ENCODE data around the gene UBE2G2. TPM values are rescaled to one million over a fixed set of nuclear protein-coding genes. Genes with fewer than 3 reads are reported as not detected.

UBE2G2 gene
- total RNA-seq, 1 experiment from 2014 or later = 121 TPM

DNA sequence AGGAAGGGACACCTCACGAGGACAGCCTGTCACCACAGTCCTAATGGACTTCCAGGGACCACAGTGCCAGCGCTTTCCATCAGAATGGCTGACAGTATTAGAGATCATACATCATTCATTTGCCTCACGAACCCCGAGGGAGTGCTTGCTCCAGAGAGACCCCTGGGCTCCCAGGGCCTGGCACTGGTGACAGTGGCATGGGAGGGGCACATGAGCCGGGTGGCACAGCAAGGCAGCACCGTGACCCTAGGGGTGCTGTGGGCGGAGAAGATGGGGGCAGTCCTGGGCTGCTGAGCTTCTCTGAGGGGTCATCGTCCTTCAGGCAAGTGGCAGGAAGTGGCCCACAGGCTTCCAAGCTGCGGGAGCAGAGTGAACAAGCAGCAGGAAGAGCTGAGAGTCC, 73.9 kb downstream of the UBE2G2 start:
- Histone ChIP-seq H3K23ac (ENCODE audit: insufficient read length, low read depth, low read length) (no peak overlapping the region), H3K14ac (ENCODE audit: insufficient read depth, low read length) (no peak overlapping the region), H2AFZ (ENCODE audit: low read length) (no peak overlapping the region), H2BK20ac (ENCODE audit: low read depth, low read length, poor library complexity, severe bottlenecking) (no peak overlapping the region), H3K23me2 (ENCODE audit: insufficient read length, low read depth, low read length, poor library complexity, severe bottlenecking) (peaks cover 3% of the 10 kb centered on the region), H3K4me1 (ENCODE audit: insufficient read depth, low read length) (no peaks in the 10 kb centered on the region), H2BK12ac (ENCODE audit: insufficient read length, low read depth, low read length) (no peak overlapping the region), H3K9me3 (ENCODE audit: control insufficient read depth, low read depth, low read length) (no peaks in the 10 kb centered on the region), H3K79me2 (ENCODE audit: insufficient read depth, low read length) (no peaks in the 10 kb centered on the region), H3K79me1 (ENCODE audit: insufficient read depth, low read depth, low read length, poor library complexity, severe bottlenecking) (no peaks in the 10 kb centered on the region), H3K4ac (ENCODE audit: low read depth, low read length) (no peak overlapping the region), H2BK15ac (ENCODE audit: low read depth, low read length) (no peak overlapping the region), H3K27ac (ENCODE audit: insufficient read length, low read depth, low read length) (no peak overlapping the region), H3K56ac (ENCODE audit: insufficient read length, low read depth, low read length) (no peak overlapping the region), H3K18ac (ENCODE audit: insufficient read length, low read depth, low read length) (no peak overlapping the region), H2BK120ac (ENCODE audit: low read depth, low read length, poor library complexity, severe bottlenecking) (no peak overlapping the region), H3K4me2 (ENCODE audit: insufficient read depth, insufficient read length, low read length) (no peak overlapping the region), H4K8ac (replicated peaks; ENCODE audit: insufficient read length, low read depth, low read length) (no peak overlapping the region), H4K91ac (ENCODE audit: insufficient read length, low read depth, low read length) (no peak overlapping the region), H2AK5ac (ENCODE audit: insufficient read length, low read length) (no peak overlapping the region), H3K9ac (ENCODE audit: extremely low read depth, insufficient read length, low read length) (no peak overlapping the region), H3T11ph (ENCODE audit: low read length) (no peak overlapping the region), H4K20me1 (ENCODE audit: control insufficient read depth, insufficient read depth, insufficient read length) (no peaks in the 10 kb centered on the region), H3K27me3 (ENCODE audit: insufficient read depth, low read length) (no peaks in the 10 kb centered on the region; the same call in 1 of the 2 replicates), H2BK5ac (ENCODE audit: insufficient read length, low read length) (no peak overlapping the region), H4K5ac (ENCODE audit: insufficient read length, low read depth, low read length) (no peak overlapping the region)
- TF ChIP-seq, protein P1, sequence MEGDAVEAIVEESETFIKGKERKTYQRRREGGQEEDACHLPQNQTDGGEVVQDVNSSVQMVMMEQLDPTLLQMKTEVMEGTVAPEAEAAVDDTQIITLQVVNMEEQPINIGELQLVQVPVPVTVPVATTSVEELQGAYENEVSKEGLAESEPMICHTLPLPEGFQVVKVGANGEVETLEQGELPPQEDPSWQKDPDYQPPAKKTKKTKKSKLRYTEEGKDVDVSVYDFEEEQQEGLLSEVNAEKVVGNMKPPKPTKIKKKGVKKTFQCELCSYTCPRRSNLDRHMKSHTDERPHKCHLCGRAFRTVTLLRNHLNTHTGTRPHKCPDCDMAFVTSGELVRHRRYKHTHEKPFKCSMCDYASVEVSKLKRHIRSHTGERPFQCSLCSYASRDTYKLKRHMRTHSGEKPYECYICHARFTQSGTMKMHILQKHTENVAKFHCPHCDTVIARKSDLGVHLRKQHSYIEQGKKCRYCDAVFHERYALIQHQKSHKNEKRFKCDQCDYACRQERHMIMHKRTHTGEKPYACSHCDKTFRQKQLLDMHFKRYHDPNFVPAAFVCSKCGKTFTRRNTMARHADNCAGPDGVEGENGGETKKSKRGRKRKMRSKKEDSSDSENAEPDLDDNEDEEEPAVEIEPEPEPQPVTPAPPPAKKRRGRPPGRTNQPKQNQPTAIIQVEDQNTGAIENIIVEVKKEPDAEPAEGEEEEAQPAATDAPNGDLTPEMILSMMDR (conservative IDR thresholded peaks at IDR 0.05) = no peak
- H3K36me3 Mint-ChIP-seq (ENCODE audit: insufficient read depth in 1 of 3, low read depth in 3 of 3) = peaks cover 0 to 10% (median 0%) of the 10 kb centered on the region in 3 experiments; a peak in 1 of 7 replicates
- WGBS (ENCODE audit: extremely low coverage, insufficient read length, low lambda C conversion rate) = no CpG with 5 or more reads among the region's 9 CpGs
- H3K27ac Mint-ChIP-seq = no peak overlapping the region; a peak in 1 of 7 replicates
- H3K9me3 Mint-ChIP-seq = no peaks in the 10 kb centered on the region
- no peak overlapping the region for H3K4me3 Mint-ChIP-seq
- peaks cover 21 to 27% of the 10 kb centered on the region in 2 experiments for H3K4me1 Mint-ChIP-seq
- peak; percentile 26 for DNase-seq
- H3K27me3 Mint-ChIP-seq (ENCODE audit: low read depth) = peaks cover 23% of the 10 kb centered on the region

Data from H9 (cell line).